Measurements from ENCODE around the gene COPG1. TPM values are rescaled to one million over a fixed set of nuclear protein-coding genes. Genes with fewer than 3 reads are reported as not detected.

Gene COPG1
- total and polyA plus RNA-seq, 10 of the 15 experiments (the other 5 are each of a cell fraction or from before 2014, with no cell fraction given), result 54.8 to 143 (median 91.2) TPM

DNA sequence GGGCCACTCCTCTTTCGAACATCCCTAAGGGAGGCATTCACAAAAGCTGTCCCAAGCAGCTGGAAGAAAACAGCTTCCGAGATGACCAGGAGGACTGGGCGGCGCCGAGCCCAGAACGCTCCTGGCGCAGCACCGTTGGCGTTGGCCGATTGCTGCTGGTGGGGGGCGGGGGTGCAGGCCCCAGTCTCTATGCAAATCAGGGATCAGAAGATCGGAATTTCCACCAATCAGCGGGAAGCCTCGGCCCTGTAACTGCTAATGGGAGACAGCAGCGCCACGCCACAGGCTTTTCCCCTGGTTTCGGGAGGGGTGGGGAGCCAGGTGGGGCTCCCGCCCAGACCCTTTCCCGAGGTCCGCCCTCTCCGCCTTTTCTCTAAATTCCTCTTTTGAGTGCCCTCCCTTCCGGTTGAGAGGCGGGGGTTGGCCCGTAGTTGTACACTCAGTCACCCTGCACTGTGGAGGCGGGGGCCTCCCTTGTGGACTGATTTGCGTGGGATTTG, 56.2 kb downstream of the COPG1 start (continued):
- TF ChIP-seq, protein P1, sequence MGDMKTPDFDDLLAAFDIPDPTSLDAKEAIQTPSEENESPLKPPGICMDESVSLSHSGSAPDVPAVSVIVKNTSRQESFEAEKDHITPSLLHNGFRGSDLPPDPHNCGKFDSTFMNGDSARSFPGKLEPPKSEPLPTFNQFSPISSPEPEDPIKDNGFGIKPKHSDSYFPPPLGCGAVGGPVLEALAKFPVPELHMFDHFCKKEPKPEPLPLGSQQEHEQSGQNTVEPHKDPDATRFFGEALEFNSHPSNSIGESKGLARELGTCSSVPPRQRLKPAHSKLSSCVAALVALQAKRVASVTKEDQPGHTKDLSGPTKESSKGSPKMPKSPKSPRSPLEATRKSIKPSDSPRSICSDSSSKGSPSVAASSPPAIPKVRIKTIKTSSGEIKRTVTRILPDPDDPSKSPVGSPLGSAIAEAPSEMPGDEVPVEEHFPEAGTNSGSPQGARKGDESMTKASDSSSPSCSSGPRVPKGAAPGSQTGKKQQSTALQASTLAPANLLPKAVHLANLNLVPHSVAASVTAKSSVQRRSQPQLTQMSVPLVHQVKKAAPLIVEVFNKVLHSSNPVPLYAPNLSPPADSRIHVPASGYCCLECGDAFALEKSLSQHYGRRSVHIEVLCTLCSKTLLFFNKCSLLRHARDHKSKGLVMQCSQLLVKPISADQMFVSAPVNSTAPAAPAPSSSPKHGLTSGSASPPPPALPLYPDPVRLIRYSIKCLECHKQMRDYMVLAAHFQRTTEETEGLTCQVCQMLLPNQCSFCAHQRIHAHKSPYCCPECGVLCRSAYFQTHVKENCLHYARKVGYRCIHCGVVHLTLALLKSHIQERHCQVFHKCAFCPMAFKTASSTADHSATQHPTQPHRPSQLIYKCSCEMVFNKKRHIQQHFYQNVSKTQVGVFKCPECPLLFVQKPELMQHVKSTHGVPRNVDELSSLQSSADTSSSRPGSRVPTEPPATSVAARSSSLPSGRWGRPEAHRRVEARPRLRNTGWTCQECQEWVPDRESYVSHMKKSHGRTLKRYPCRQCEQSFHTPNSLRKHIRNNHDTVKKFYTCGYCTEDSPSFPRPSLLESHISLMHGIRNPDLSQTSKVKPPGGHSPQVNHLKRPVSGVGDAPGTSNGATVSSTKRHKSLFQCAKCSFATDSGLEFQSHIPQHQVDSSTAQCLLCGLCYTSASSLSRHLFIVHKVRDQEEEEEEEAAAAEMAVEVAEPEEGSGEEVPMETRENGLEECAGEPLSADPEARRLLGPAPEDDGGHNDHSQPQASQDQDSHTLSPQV (IDR thresholded peaks at IDR 0.05), result no peak
- TF ChIP-seq BACH1 (IDR thresholded peaks at IDR 0.05; ENCODE audit: borderline replicate concordance) (0 out of 2 replicates have a peak, but pooled peaks have one; percentile 12), TCF7 (IDR thresholded peaks at IDR 0.05; ENCODE audit: borderline replicate concordance) (no peak), ASH2L (IDR thresholded peaks at IDR 0.05; ENCODE audit: borderline replicate concordance, low read depth) (no peak), SRF (IDR thresholded peaks at IDR 0.05; ENCODE audit: low read depth in 2 of 2, low read length in 2 of 2) (no peak), NFXL1 (IDR thresholded peaks at IDR 0.05; ENCODE audit: borderline replicate concordance) (no peak), SMAD5 (IDR thresholded peaks at IDR 0.05; ENCODE audit: low read depth) (no peak), ZNF384 (IDR thresholded peaks at IDR 0.05; ENCODE audit: borderline replicate concordance, low read depth, low read length) (no peak), YY1 (IDR thresholded peaks at IDR 0.05; ENCODE audit: low read depth, low read length) (peak; percentile 7; the same call in 1 of the 2 replicates), SP1 (IDR thresholded peaks at IDR 0.05; ENCODE audit: low read depth, low read length) (no peak), HDAC6 (IDR thresholded peaks at IDR 0.05; ENCODE audit: unreplicated experiment) (no peak)
- TF ChIP-seq, protein P2, sequence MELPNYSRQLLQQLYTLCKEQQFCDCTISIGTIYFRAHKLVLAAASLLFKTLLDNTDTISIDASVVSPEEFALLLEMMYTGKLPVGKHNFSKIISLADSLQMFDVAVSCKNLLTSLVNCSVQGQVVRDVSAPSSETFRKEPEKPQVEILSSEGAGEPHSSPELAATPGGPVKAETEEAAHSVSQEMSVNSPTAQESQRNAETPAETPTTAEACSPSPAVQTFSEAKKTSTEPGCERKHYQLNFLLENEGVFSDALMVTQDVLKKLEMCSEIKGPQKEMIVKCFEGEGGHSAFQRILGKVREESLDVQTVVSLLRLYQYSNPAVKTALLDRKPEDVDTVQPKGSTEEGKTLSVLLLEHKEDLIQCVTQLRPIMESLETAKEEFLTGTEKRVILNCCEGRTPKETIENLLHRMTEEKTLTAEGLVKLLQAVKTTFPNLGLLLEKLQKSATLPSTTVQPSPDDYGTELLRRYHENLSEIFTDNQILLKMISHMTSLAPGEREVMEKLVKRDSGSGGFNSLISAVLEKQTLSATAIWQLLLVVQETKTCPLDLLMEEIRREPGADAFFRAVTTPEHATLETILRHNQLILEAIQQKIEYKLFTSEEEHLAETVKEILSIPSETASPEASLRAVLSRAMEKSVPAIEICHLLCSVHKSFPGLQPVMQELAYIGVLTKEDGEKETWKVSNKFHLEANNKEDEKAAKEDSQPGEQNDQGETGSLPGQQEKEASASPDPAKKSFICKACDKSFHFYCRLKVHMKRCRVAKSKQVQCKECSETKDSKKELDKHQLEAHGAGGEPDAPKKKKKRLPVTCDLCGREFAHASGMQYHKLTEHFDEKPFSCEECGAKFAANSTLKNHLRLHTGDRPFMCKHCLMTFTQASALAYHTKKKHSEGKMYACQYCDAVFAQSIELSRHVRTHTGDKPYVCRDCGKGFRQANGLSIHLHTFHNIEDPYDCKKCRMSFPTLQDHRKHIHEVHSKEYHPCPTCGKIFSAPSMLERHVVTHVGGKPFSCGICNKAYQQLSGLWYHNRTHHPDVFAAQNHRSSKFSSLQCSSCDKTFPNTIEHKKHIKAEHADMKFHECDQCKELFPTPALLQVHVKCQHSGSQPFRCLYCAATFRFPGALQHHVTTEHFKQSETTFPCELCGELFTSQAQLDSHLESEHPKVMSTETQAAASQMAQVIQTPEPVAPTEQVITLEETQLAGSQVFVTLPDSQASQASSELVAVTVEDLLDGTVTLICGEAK (IDR thresholded peaks at IDR 0.05; ENCODE audit: borderline replicate concordance), result no peak
- TF ChIP-seq, protein P3, sequence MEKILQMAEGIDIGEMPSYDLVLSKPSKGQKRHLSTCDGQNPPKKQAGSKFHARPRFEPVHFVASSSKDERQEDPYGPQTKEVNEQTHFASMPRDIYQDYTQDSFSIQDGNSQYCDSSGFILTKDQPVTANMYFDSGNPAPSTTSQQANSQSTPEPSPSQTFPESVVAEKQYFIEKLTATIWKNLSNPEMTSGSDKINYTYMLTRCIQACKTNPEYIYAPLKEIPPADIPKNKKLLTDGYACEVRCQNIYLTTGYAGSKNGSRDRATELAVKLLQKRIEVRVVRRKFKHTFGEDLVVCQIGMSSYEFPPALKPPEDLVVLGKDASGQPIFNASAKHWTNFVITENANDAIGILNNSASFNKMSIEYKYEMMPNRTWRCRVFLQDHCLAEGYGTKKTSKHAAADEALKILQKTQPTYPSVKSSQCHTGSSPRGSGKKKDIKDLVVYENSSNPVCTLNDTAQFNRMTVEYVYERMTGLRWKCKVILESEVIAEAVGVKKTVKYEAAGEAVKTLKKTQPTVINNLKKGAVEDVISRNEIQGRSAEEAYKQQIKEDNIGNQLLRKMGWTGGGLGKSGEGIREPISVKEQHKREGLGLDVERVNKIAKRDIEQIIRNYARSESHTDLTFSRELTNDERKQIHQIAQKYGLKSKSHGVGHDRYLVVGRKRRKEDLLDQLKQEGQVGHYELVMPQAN (conservative IDR thresholded peaks at IDR 0.05), result no peak
